ENCODE results near the gene AGPAT2. TPM values are rescaled to one million over a fixed set of nuclear protein-coding genes. Genes with fewer than 3 reads are reported as not detected.

Gene AGPAT2
- total RNA-seq, 1 experiment from 2014 or later, result 124 TPM

DNA sequence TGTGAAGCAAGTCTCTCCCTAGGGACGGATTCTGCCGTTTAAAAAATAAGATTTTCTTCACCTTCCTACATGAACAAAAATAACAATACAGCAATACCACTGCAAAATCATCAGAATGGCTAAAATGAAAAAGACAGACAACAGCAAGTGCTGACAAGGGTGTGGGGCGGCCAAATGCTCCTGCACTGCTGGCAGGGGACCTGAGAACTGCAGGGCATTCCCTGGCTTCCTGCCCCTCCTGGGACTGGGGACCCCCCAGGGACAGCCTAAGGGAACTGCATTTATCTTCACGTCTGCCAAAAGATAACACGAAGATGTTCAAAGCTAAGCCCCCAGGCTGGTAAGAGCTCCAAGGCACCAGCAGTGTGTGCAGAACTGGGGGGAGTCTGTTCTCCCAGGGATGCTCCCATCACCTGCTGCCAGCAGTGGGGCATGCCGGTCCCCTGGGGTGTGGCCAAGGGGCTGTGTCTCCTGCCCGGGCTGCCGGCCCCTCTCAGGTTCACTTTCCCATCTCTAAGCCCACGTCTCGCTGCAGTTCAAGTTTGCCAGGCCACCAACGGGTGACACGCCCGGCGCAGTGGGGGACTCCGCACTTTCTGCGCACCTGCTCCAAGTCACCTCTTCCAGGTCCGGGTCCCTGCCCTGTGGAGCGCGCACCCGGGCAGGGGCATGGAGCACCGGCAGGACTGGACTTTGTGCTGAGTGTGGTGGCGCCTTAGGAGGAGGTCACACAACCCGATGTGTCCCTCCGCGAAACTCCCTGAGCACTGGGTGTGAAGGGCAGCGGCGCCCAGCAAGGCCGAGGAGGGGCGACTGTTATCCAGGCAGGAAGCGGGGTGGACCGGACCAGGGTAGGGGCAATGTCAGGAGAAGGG, 29.0 kb downstream of the AGPAT2 start:
- H4K20me1 ChIP-seq (ENCODE audit: insufficient read depth), result no peaks in the 10 kb centered on the region

DNA sequence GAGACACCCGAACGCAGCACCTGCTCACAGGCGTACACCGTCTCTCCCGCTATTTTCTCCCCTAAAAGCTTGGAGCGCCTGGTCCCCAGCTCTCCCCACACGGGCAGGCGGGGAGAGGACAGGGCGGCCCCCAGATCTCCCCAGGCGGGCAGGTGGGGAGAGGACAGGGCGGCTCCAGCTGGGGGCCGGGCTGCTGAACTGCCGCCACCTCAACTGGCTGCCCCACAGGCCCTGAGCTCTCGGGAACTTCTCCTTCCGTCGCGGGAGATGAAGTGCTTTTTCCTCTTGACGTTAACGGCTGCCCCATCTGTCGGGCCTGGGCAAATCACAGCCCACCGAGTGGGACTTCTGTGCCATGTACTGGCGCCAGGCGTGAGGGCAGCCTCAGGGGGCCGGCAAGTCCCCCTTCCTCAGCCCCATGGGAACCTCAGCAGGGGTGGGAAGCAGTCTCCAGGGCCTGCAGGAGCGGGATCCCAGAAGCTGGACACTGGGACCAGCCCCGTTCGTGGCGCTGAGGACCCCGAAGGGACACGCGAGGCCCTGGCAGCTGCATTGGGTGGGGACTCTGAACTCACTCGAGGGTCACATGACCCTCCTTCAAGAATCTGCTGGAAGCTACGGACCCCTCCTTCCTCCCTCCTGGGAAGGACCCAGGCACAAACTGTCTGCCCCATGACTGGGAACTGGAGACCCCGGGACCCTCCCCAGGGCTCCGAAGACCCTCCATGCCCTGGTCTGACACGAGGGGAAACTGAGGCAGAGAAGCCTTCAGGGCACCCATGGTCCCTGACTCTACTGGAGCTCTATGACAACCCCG, 30.3 kb downstream of the AGPAT2 start:
- ChIA-PET POLR2A (ENCODE audit: unreplicated experiment) (no interaction called here), CTCF (no interaction called here)
- no peaks in the 10 kb centered on the region for H3K9me2 ChIP-seq (ENCODE audit: insufficient read depth)
- H3K27ac ChIP-seq, result no peak overlapping the region
- TF ChIP-seq CTCF (conservative IDR thresholded peaks at IDR 0.05) (no peak), EZH2 (IDR thresholded peaks at IDR 0.05; ENCODE audit: low read depth) (no peak)
- no TSS peak for BruUV-seq (replicated peaks)
- H3K79me2 ChIP-seq (ENCODE audit: low read depth), result no peaks in the 10 kb centered on the region
- no peaks in the 10 kb centered on the region for H4K20me1 ChIP-seq (ENCODE audit: insufficient read depth)
- H3K36me3 ChIP-seq (ENCODE audit: low read depth), result no peaks in the 10 kb centered on the region
- intact Hi-C loops (cut with micrococcal nuclease; ENCODE audit: unreplicated experiment), result no loop called here
- no peaks in the 10 kb centered on the region for H3K9me3 ChIP-seq (ENCODE audit: insufficient read depth, low read depth)
- H2AFZ ChIP-seq, result no peak overlapping the region
- H3K4me2 ChIP-seq, result no peak overlapping the region
- no peak for DNase-seq
- no peak overlapping the region for H3K4me3 ChIP-seq
- H3K4me1 ChIP-seq (replicated peaks; ENCODE audit: insufficient read depth), result no peaks in the 10 kb centered on the region; the same call in 1 of the 2 replicates
- no peaks in the 10 kb centered on the region for H3F3A ChIP-seq (ENCODE audit: insufficient read depth, low read depth)
- H3K27me3 ChIP-seq (ENCODE audit: insufficient read depth, low read depth), result peaks cover 26% of the 10 kb centered on the region; the same call in 1 of the 2 replicates

More for the DNA sequence above, 29.0 kb downstream of the AGPAT2 start:
- Histone ChIP-seq H3K4me1 (replicated peaks; ENCODE audit: insufficient read depth) (no peaks in the 10 kb centered on the region; the same call in 1 of the 2 replicates), H3K9me3 (ENCODE audit: insufficient read depth, low read depth) (no peaks in the 10 kb centered on the region), H3K27me3 (ENCODE audit: insufficient read depth, low read depth) (peaks cover 26% of the 10 kb centered on the region; the same call in 1 of the 2 replicates), H3K27ac (no peak overlapping the region), H3K9me2 (ENCODE audit: insufficient read depth) (no peaks in the 10 kb centered on the region), H3K79me2 (ENCODE audit: low read depth) (no peaks in the 10 kb centered on the region), H3K4me2 (no peak overlapping the region), H2AFZ (no peak overlapping the region), H3K4me3 (no peak overlapping the region), H3F3A (ENCODE audit: insufficient read depth, low read depth) (no peaks in the 10 kb centered on the region), H3K36me3 (ENCODE audit: low read depth) (no peaks in the 10 kb centered on the region)
- ChIA-PET CTCF (no interaction called here), POLR2A (ENCODE audit: unreplicated experiment) (no interaction called here)
- BruUV-seq (replicated peaks), result no TSS peak
- intact Hi-C loops (cut with micrococcal nuclease; ENCODE audit: unreplicated experiment), result no loop called here
- TF ChIP-seq CTCF (conservative IDR thresholded peaks at IDR 0.05) (no peak), EZH2 (IDR thresholded peaks at IDR 0.05; ENCODE audit: low read depth) (no peak)
- DNase-seq, result no peak

GRCh38 chr9:136656183-136656738, 31.0 kb downstream of the AGPAT2 start:
- Histone ChIP-seq H3K9me2 (ENCODE audit: insufficient read depth) (no peaks in the 10 kb centered on the region), H3K4me2 (0 out of 2 replicates have a peak overlapping the region, but pooled peaks have one; percentile 42), H4K20me1 (ENCODE audit: insufficient read depth) (no peaks in the 10 kb centered on the region), H3K9me3 (ENCODE audit: insufficient read depth, low read depth) (no peaks in the 10 kb centered on the region), H3K27me3 (ENCODE audit: insufficient read depth, low read depth) (peaks cover 26% of the 10 kb centered on the region; the same call in 1 of the 2 replicates), H3K36me3 (ENCODE audit: low read depth) (no peaks in the 10 kb centered on the region), H3F3A (ENCODE audit: insufficient read depth, low read depth) (no peaks in the 10 kb centered on the region), H3K4me1 (replicated peaks; ENCODE audit: insufficient read depth) (no peaks in the 10 kb centered on the region; the same call in 1 of the 2 replicates), H2AFZ (0 out of 2 replicates have a peak overlapping the region, but pooled peaks have one; percentile 68), H3K79me2 (ENCODE audit: low read depth) (no peaks in the 10 kb centered on the region), H3K4me3 (no peak overlapping the region), H3K27ac (no peak overlapping the region)
- ChIA-PET POLR2A (ENCODE audit: unreplicated experiment) (no interaction called here), CTCF (no interaction called here)
- no TSS peak for BruUV-seq (replicated peaks)
- DNase-seq, result no peak
- intact Hi-C loops (cut with micrococcal nuclease; ENCODE audit: unreplicated experiment), result no loop called here
- TF ChIP-seq EZH2 (IDR thresholded peaks at IDR 0.05; ENCODE audit: low read depth) (no peak), CTCF (conservative IDR thresholded peaks at IDR 0.05) (no peak)
